Raji (cell line): ENCODE measurements around the gene RPP25.
A peak's percentile ranks its signal among the peaks of the same experiment; 100 is the strongest.

Source experiments
- POLR2A ChIP-seq: IDR thresholded peaks from 2 replicates; pipeline ENCODE4 v1.6.1; 2011; ENCODE audit warnings: low read depth, low read length, control low read depth; ENCODE audit not compliant: insufficient read depth

The RPP25 gene

DNA sequence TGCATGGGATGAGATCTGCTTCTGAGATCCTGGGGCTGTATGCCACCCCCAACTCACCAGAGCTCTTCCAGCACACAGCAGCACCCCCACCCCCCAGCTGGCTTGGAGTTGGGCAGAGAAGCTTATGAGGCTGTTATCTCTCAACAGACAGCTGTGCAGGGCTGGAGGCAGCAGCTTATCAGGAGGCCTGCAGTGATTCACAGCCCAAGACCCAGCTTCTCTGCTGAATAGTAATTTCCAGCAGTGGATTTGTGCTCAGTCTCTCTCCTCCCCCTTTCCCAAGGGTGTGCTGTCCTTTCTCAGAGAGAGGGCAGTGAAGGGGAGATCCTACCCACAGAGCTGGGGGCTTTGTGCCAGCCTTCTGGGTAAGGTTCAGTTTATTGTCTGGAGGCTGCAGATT lies 2.1 kb downstream of the RPP25 start:
- TF ChIP-seq POLR2A = no peak

- no peak for TF ChIP-seq POLR2A
Observed at GRCh38 chr15:74951006-74951405, 5.6 kb downstream of the RPP25 start.

GRCh38 chr15:74950078-74950908 lies 6.3 kb downstream of the RPP25 start:
- no peak for TF ChIP-seq POLR2A

DNA sequence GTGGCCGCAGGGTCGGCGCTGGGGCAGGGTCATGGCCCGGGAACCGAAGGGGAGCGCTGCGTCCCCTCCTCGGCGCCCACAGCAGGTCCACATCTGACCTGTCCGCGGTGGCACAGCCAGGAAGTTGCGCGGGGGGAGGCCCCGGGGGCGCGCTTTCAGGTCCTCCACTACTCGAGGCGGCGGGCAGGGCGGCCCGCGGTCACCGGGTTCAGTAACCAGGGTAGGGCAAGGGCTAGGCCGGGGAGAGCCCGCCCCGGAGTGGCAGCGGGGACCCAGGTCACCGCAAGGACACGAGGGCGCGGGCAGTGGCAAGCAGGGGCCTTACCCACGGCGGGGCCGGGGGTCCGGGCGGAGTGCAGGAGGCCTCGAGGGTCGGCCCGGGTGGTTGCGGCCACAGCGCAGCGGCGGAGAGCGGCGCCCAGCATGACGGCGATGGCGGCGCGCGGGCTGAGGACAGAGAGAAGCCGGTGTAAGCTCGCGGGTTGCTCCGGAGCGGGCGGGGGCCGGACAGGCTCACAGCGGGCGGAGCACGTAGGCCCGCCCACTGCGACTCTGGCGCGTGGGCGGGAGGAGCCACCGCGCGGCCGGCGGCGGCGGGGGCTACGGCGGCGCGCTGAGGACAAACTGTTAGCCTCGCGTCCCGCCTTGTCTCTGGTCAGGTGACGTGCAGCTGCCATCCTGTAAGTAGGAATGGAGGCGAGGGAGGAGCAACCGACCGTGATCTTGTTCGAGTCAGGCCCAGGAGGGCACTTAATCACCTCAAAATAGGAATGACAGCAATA lies 18.8 kb downstream of the RPP25 start, which contains the start of gene COX5A:
Gene COX5A (minus strand): TSS at position 484 of the 782 bp plus-strand sequence. CDS start 59 bp downstream, at position 425.
- peak; percentile 93 for TF ChIP-seq POLR2A

DNA sequence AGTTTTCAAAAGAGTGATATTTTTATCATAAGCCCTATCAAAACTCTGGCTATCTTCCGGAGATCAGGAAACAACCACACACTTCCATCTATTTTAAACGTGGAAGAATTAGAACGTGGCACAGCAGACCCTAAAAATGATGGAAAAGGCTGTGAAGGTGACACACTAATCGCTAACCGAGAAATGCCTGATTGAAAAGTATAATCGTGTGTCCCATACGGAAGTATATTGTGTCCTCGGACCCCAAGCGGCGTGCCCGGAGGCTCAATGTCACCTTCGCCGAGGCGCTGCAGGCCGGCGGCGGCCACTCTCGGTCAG lies 19.3 kb downstream of the RPP25 start:
- no peak for TF ChIP-seq POLR2A

- TF ChIP-seq POLR2A = no peak
Observed at GRCh38 chr15:74933573-74933972, 23.0 kb downstream of the RPP25 start.

- no peak for TF ChIP-seq POLR2A
Observed at GRCh38 chr15:74928771-74929198, 27.8 kb downstream of the RPP25 start.

DNA sequence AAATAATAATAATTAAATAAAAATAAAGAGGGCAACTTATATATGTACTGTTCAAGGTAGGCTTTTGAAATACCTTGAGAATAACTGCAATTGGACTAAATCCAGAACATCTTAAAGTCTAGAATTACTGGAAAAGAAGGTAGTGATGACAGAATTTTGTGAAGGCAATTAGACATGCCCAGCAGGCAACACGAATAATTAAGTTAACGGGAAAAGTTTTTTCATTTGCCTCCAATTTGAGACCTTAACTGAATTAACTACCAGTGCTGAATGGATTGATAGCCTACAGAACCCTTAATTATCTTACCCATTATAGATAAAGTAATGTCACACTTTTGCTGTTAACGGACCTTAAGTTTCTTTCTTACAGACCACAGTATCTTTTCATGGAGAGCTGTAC lies 32.0 kb downstream of the RPP25 start:
- no peak for TF ChIP-seq POLR2A

- no peak for TF ChIP-seq POLR2A
Observed at GRCh38 chr15:74920456-74920855, 36.1 kb downstream of the RPP25 start.

GRCh38 chr15:74917676-74918075 lies 38.9 kb downstream of the RPP25 start:
- TF ChIP-seq POLR2A = no peak

- no peak for TF ChIP-seq POLR2A
Observed at GRCh38 chr15:74913041-74913440, 43.5 kb downstream of the RPP25 start.

- TF ChIP-seq POLR2A = no peak
Observed at GRCh38 chr15:74908635-74909034, 47.9 kb downstream of the RPP25 start.

DNA sequence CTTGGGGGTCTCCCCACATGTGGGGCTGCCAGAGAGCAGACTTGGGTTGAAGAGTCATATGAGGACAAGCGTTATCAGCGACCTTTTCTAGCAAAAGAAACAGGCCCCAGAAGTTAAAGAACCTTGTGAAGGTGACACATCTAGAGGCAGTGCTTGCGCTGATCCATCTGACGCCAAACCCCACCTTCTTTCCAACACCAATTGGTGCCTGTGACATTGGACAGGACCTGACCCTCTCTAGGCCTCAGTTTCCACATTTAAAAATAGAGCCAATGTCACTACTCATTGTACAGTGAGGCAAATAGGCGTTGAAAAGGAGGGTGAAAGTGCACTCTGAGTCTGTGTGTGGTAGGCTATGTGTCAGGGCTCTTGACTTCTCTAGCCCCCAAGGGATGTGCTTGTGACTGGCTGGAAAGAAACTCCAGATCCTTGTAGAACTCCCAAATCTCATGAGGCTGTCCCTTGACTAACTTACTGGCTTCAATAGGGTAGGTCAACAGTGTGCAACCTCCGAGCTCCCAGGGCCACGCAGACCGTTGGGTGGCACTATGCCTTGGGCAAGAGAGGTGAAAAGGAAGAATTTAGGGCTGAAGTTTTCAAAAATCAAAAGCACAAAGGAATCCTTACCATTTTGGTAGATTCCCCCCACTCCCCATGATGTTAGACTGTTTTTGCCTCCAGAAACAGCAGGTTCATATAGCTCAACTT lies 49.3 kb downstream of the RPP25 start:
- no peak for TF ChIP-seq POLR2A

GRCh38 chr15:74906450-74907162 lies 50.0 kb downstream of the RPP25 start, which contains the start of gene FAM219B:
Gene FAM219B, minus strand, starts transcription at chr15:74906851. Its CDS starts 51 bp downstream, at chr15:74906800.
- peak; percentile 74 for TF ChIP-seq POLR2A

- TF ChIP-seq POLR2A = no peak
Observed at GRCh38 chr15:74906067-74906449, 50.5 kb downstream of the RPP25 start.
